Activated CD4-positive, alpha-beta T cell treated with anti-CD3 and anti-CD28 coated beads for 36 hours (primary cell): ENCODE measurements around the gene WNT10A. TPM values are rescaled to one million over a fixed set of nuclear protein-coding genes. Genes with fewer than 3 reads are reported as not detected.

Source experiments
- ATAC-seq: fragments of 200-7000 bp; cut with Tn5 transposase; one replicate; pipeline ENCODE4 v1.10.0; 2021; ENCODE audit warnings: mild to moderate bottlenecking, moderate library complexity
- CTCF ChIA-PET: fragments of 350-600 bp; sonication (Branson Sonifier 250); formaldehyde crosslinking; loops from one replicate; lab custom pipeline; 2021; ENCODE audit warnings: antibody characterized with exemption; lab: Charles Lee
- POLR2A ChIA-PET: fragments of 350-600 bp; sonication (Branson Sonifier 250); formaldehyde crosslinking; loops from one replicate; lab custom pipeline; 2021; ENCODE audit warnings: antibody characterized with exemption, inconsistent platforms; lab: Charles Lee
- DNase-seq: peaks from one replicate; pipeline ENCODE4 v3.0.0-alpha.2; 2020
- H3K27ac Mint-ChIP-seq: one replicate; pipeline ENCODE4 v1.8.0; 2021; ENCODE audit warnings: mixed read lengths
- H3K27me3 Mint-ChIP-seq: one replicate; pipeline ENCODE4 v1.8.0; 2021; ENCODE audit warnings: mixed read lengths
- H3K36me3 Mint-ChIP-seq: one replicate; pipeline ENCODE4 v1.8.0; 2021; ENCODE audit warnings: low read depth, mixed read lengths
- H3K4me1 Mint-ChIP-seq: one replicate; pipeline ENCODE4 v1.8.0; 2021; ENCODE audit warnings: mixed read lengths
- H3K4me3 Mint-ChIP-seq: one replicate; pipeline ENCODE4 v1.8.0; 2021; ENCODE audit warnings: mild to moderate bottlenecking, moderate library complexity, mixed read lengths
- H3K9me3 Mint-ChIP-seq: one replicate; pipeline ENCODE4 v1.8.0; 2021; ENCODE audit warnings: low read depth, mixed read lengths
- intact Hi-C, 2 experiments: fragments of 100-400 bp; cut with DNase I in 1 of 2; cut with micrococcal nuclease in 1 of 2; formaldehyde crosslinking; loops; one replicate each; pipeline versions ENCODE4 v1.14.2 to v1.15.1; 2022 to 2024; cut with DNase I, micrococcal nuclease
- total RNA-seq, 2 experiments: library from RNA; stranded (reverse); gene quantifications; one replicate each; pipeline ENCODE4 v1.2.3, GENCODE V29; 2021

The WNT10A gene
- total RNA-seq, 2 experiments from 2014 or later, result 5.4 to 6.0 TPM

- Mint-ChIP-seq H3K36me3 (no peaks in the 10 kb centered on the region), H3K4me3 (no peak overlapping the region), H3K4me1 (peaks cover 24% of the 10 kb centered on the region), H3K27me3 (peaks cover 17% of the 10 kb centered on the region), H3K9me3 (no peaks in the 10 kb centered on the region), H3K27ac (no peak overlapping the region)
- POLR2A ChIA-PET, result no interaction called here
- intact Hi-C loops, result no loop called here
- no peak for DNase-seq
- peak; percentile 24 for ATAC-seq
- CTCF ChIA-PET, result interaction anchor here (0.6 to 5.1 kb wide), 4 partner anchors 10 to 482 kb away, joined by 3 to 67 read pairs (median 26); no protein-coding TSS in a partner anchor
These were observed 5.6 kb downstream of the WNT10A start for GRCh38 chr2:218885981-218886947.

DNA sequence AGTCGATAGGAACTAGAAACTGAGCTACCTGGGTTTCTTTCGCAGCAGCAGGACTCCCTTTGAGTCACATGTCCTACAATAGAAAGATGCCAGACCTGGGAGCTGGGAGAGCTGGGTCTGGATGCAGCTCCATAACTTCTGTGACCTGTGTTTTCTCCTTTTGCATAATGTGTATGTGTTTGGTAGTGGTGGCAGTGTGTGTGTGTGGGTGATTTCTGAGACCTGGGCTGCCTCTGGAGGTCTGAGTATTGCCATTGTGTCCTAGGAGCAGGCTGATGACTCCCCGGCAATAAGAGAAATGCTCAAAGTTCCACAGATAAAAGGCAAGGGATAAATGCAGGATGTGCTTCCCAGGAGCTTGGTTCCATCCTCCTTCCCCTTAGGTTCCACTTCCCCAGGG is 6.4 kb downstream of the WNT10A start:
- POLR2A ChIA-PET, result no interaction called here
- CTCF ChIA-PET, result interaction anchor here (0.9 to 5.1 kb wide), 7 partner anchors 8 to 93 kb away, joined by 3 to 67 read pairs (median 4); no protein-coding TSS in a partner anchor

DNA sequence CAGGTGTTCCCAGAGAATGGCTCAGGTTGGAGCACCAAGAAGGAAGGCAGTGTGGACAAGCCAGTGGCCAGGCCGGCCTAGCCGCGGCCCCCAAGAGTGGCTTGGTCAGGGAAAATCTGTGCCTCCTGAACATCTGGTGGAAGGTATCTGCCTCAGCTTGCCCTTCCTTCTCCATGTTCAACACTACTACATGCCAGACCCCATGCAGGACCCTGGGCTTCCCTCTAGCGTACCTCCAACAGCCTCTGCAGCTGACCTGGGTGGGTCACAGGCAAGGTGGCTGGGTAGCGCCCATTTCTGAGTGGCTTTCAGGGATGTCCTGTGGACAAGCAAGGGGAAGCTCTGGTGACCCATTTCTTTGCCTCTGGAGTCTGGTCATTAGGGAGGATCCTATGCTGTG is 7.7 kb downstream of the WNT10A start:
- H3K4me1 Mint-ChIP-seq, result peaks cover 23% of the 10 kb centered on the region

More for the DNA sequence above, 6.4 kb downstream of the WNT10A start:
- Mint-ChIP-seq H3K9me3 (no peaks in the 10 kb centered on the region), H3K36me3 (no peaks in the 10 kb centered on the region), H3K4me3 (no peak overlapping the region), H3K27ac (no peak overlapping the region), H3K27me3 (peaks cover 11% of the 10 kb centered on the region), H3K4me1 (peaks cover 26% of the 10 kb centered on the region)
- ATAC-seq, result no peak
- DNase-seq, result no peak
- intact Hi-C loops, result no loop called here

DNA sequence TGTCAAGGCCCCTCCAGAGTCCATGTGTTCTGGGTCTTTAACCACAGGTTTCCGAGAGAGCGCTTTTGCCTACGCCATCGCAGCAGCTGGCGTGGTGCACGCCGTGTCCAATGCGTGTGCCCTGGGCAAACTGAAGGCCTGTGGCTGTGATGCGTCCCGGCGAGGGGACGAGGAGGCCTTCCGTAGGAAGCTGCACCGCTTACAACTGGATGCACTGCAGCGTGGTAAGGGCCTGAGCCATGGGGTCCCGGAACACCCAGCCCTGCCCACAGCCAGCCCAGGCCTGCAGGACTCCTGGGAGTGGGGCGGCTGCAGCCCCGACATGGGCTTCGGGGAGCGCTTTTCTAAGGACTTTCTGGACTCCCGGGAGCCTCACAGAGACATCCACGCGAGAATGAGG is 9.3 kb downstream of the WNT10A start:
- POLR2A ChIA-PET, result no interaction called here
- H3K27ac Mint-ChIP-seq, result no peak overlapping the region

More for the DNA sequence above, 7.7 kb downstream of the WNT10A start:
- no peaks in the 10 kb centered on the region for H3K36me3 Mint-ChIP-seq
- no peaks in the 10 kb centered on the region for H3K9me3 Mint-ChIP-seq
- ChIA-PET POLR2A (interaction anchor here (1.0 kb wide), 1 partner anchor 8 kb away, joined by 3 read pairs; no protein-coding TSS in a partner anchor), CTCF (interaction anchor here (0.9 to 5.1 kb wide), 6 partner anchors 9 to 92 kb away, joined by 3 to 67 read pairs (median 4); no protein-coding TSS in a partner anchor)
- ATAC-seq, result no peak
- no peak overlapping the region for H3K4me3 Mint-ChIP-seq
- peaks cover 7% of the 10 kb centered on the region for H3K27me3 Mint-ChIP-seq
- H3K27ac Mint-ChIP-seq, result no peak overlapping the region
- intact Hi-C loops, result no loop called here
- no peak for DNase-seq

GRCh38 chr2:218890369-218890768 is 9.7 kb downstream of the WNT10A start:
- DNase-seq, result no peak
- Mint-ChIP-seq H3K9me3 (no peaks in the 10 kb centered on the region), H3K4me1 (peaks cover 37% of the 10 kb centered on the region), H3K36me3 (peaks cover 2% of the 10 kb centered on the region), H3K27me3 (no peaks in the 10 kb centered on the region), H3K4me3 (no peak overlapping the region), H3K27ac (no peak overlapping the region)
- ChIA-PET CTCF (interaction anchor here (0.6 to 10.1 kb wide), 3 partner anchors 14 to 321 kb away, joined by 3 to 620 read pairs (median 3); partner anchors contain the start of gene WNT10A), POLR2A (no interaction called here)
- intact Hi-C loops, result no loop called here
- ATAC-seq, result no peak

More for the DNA sequence above, 9.3 kb downstream of the WNT10A start:
- no peak for DNase-seq
- CTCF ChIA-PET, result interaction anchor here (0.6 to 10.1 kb wide), 4 partner anchors 14 to 321 kb away, joined by 3 to 620 read pairs (median 3); partner anchors contain the start of gene WNT10A
- Mint-ChIP-seq H3K27me3 (peaks cover under 1% of the 10 kb centered on the region), H3K36me3 (peaks cover 2% of the 10 kb centered on the region), H3K9me3 (no peaks in the 10 kb centered on the region), H3K4me1 (peaks cover 33% of the 10 kb centered on the region), H3K4me3 (no peak overlapping the region)
- no peak for ATAC-seq
- intact Hi-C loops, result no loop called here

DNA sequence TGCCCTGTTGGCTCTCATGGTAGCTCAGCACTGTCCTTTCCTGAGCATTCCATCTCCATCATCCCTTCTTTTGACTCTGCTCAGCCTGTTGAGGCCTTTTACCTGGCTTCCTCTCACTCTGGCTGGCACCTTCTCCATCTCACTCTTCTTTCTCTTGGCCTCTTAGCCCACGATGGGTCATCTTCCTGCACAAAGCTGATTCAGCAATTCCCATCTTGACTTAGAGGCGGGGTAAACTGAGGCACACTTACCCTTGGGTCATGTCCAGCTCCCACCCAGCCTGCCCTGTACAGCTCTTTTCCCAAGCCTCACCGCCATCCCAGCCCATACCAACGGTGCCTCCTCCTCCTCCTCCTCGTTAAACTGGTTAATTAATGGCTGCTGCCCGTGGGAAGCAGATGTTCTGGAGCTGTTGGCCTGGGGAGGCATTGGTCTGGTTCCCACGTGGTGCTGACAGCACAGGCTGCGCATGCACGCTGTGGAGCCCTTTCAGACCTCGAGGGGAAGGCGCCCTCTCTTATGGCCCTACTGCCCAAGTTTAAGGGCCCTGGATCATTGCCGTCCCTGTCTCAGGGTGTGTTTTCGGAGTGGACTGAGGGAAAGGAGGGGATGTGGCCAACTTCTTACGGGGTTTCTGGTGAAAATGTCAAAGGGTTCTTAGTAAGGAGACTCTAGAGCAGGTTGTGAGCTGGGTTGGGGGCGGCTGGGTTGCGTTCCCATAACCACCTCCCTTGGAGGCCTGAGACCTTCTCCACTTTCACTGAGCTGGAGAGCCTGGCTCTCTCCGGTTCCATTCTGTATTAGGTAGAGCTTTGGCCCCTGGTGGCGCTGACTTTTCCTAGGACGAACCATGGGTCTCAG is 10.9 kb downstream of the WNT10A start:
- ChIA-PET POLR2A (interaction anchor here (1.0 kb wide), 1 partner anchor 13 kb away, joined by 3 read pairs; no protein-coding TSS in a partner anchor), CTCF (interaction anchor here (1.2 to 10.1 kb wide), 2 partner anchors 15 to 89 kb away, joined by 7 to 620 read pairs; partner anchors contain the start of gene WNT10A)
- intact Hi-C loops, result loop anchor here in 1 of 2 experiments (1.0 kb wide), 2 partner anchors 11 to 287 kb away; partner anchors contain the start of genes RETREG2 and WNT10A
- H3K4me1 Mint-ChIP-seq, result peaks cover 47% of the 10 kb centered on the region
- H3K4me3 Mint-ChIP-seq, result peak overlapping the region; percentile 71
- no peaks in the 10 kb centered on the region for H3K9me3 Mint-ChIP-seq
- DNase-seq (no peak), ATAC-seq (no peak)
- H3K27ac Mint-ChIP-seq, result peak overlapping the region; percentile 70
- H3K27me3 Mint-ChIP-seq, result no peaks in the 10 kb centered on the region
- H3K36me3 Mint-ChIP-seq, result peaks cover 2% of the 10 kb centered on the region

DNA sequence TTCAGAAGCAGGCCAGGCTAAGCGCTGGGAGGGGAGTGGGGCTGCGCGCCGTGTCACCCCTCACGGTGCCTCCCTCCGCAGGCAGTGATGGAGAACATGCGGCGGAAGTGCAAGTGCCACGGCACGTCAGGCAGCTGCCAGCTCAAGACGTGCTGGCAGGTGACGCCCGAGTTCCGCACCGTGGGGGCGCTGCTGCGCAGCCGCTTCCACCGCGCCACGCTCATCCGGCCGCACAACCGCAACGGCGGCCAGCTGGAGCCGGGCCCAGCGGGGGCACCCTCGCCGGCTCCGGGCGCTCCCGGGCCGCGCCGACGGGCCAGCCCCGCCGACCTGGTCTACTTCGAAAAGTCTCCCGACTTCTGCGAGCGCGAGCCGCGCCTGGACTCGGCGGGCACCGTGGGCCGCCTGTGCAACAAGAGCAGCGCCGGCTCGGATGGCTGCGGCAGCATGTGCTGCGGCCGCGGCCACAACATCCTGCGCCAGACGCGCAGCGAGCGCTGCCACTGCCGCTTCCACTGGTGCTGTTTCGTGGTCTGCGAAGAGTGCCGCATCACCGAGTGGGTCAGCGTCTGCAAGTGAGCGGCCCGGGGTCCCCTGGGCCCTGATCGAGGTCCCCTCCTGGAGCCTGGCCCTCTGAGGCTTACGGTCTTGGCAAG is 12.2 kb downstream of the WNT10A start:
- ChIA-PET CTCF (interaction anchor here (0.8 to 10.1 kb wide), 2 partner anchors 16 to 18 kb away, joined by 3 to 620 read pairs; partner anchors contain the start of gene WNT10A), POLR2A (interaction anchor here (1.0 kb wide), 1 partner anchor 12 kb away, joined by 4 read pairs; no protein-coding TSS in a partner anchor)
- intact Hi-C loops, result loop anchor here in 1 of 2 experiments (1.0 kb wide), 2 partner anchors 13 to 285 kb away; partner anchors contain the start of genes RETREG2 and WNT10A
- peak overlapping the region; percentile 71 for H3K4me3 Mint-ChIP-seq
- H3K27me3 Mint-ChIP-seq, result no peaks in the 10 kb centered on the region
- H3K36me3 Mint-ChIP-seq, result peaks cover 2% of the 10 kb centered on the region
- H3K4me1 Mint-ChIP-seq, result peaks cover 49% of the 10 kb centered on the region
- no peaks in the 10 kb centered on the region for H3K9me3 Mint-ChIP-seq
- ATAC-seq (peak; percentile 64), DNase-seq (peak; percentile 93)
- peak overlapping the region; percentile 91 for H3K27ac Mint-ChIP-seq

DNA sequence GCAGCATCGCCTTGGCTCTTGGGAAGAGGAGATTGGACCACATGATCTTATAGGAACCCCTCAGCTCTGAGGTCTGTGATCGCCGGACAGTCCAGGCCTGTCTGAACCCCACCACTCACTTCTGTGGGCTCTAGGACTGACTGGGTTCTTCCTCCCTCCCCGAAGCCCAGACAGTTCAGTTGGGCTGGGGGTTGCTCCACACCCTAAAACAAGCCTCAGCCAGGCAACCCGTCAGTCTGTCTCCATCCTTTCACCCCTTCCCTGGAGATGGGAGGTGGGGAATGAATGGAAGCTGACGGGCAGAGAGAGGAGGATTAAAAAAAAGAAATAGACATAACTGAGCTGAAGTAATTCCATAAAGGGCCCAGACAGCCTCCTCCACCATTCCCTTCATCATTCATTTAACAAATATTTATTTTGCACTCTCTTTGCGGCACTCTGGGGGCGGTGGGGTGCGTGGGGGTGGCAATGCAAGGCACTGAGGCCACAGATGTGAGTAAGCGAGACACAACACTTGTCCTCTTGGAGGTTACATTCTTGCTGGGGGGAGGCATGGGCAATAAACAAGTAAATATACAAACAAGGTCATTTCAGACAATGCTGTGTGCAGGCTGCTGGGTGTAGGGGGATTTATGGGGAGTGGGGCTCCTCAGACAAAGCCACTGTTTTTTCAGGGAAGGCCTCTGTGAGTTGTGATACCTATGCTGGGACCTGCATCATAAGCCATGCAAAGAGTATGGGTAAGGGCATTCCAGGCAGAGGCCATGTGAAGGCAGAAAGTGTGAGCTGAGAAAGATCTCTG is 12.9 kb downstream of the WNT10A start:
- ATAC-seq (no peak), DNase-seq (peak; percentile 51)
- ChIA-PET CTCF (interaction anchor here (0.7 to 10.1 kb wide), 2 partner anchors 17 to 103 kb away, joined by 3 to 620 read pairs; partner anchors contain the start of gene WNT10A), POLR2A (interaction anchor here (1.1 kb wide), 1 partner anchor 11 kb away, joined by 4 read pairs; no protein-coding TSS in a partner anchor)
- Mint-ChIP-seq H3K4me1 (peaks cover 56% of the 10 kb centered on the region), H3K4me3 (peak overlapping the region; percentile 71), H3K27me3 (peaks cover 3% of the 10 kb centered on the region), H3K36me3 (peaks cover 2% of the 10 kb centered on the region), H3K27ac (peak overlapping the region; percentile 81), H3K9me3 (no peaks in the 10 kb centered on the region)
- intact Hi-C loops, result no loop called here

DNA sequence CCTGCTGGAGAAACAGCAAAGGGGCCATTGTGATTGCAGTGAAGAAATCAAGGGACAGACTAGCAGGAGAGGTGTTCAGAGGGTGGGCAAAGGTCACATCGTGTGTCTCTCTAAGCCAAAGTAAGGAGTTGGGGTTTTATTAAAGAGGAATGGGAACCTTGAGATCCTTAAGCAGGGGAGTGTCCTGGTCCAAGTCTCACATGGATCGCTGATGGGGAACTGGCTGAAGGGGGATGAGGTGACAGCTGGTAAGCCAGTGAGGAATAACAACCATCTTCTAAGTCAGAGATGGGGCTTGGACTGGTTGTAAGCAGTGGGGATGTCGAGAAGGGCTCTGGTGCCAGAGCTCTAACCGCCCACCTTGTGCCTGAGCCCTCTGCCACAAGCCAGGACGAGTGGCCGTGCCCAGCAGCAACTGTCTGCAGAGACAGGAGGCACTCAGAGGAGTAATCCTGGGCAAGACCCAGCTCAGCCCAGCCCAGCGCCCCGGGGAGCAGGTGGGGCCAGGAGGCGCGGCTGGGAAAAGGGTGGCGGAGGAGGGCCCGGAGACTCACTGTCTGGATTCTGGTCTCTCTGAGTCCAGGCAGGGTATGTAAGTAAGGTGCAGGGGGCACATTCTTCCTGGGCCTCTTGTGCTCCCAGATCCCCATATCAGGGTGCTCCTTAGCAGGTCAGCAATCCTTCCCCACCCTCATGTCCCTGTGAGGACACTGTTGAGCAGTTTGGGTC is 13.7 kb downstream of the WNT10A start:
- Mint-ChIP-seq H3K4me1 (peaks cover 59% of the 10 kb centered on the region), H3K36me3 (peaks cover 2% of the 10 kb centered on the region), H3K27me3 (peaks cover 6% of the 10 kb centered on the region), H3K9me3 (no peaks in the 10 kb centered on the region), H3K4me3 (peak overlapping the region; percentile 71), H3K27ac (peak overlapping the region; percentile 81)
- ChIA-PET POLR2A (interaction anchor here (1.1 kb wide), 1 partner anchor 12 kb away, joined by 4 read pairs; no protein-coding TSS in a partner anchor), CTCF (interaction anchor here (0.9 to 10.1 kb wide), 2 partner anchors 7 to 18 kb away, joined by 3 to 620 read pairs; partner anchors contain the start of gene WNT10A)
- intact Hi-C loops, result no loop called here
- no peak for ATAC-seq
- DNase-seq, result no peak
